ENCODE results near the gene SPOPL.
"Not testable (repeated sequence)": the region's sequence is repeated elsewhere in the genome, so short reads cannot be mapped to it uniquely, and the experiment has no call there.

Gene SPOPL

DNA sequence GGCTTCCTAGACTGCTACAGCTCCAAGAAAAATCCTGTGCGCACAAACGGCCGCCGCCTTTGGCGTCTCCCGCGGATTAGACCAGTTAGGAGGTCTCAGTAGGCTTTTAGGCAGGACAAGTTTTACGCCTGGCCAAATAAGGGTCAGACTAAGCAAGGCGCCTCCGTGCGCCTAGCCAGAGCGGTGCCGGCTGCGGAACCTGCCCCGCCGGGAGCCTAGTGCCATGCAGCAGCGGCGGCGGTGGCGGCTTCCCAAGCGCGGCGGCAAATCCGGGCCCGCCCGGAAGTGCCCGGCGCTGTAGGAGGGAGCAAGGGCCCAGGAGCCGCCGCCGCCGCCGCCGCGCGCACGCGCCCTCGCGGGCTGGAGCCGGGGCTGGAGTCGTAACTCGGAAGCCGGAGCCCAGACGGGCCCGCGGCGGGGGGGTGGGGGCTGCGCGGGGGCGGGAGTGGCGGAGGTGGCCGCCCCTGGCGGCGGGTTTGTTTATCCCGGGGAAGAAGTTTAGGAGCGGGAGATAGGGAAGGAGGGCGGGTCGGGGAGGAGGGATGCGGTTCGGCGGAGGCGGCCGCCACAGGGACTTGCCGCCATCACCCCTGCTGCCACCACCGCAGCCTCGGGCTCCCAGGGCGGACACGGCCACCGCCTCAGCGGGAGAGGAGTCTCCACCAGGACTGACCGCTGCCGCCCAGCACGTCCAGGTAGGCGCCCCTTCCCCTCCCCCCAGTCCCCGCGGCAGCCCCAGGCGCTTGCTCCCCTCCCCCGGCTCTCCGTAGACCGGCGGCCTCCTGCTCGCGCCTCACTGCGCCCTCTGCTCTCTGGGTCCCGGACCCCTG is at the start of gene SPOPL:
SPOPL (plus strand) TSS at position 346 of the 830 bp plus-strand sequence. CDS start 48,447 bp downstream, outside the sequence.
- peak; percentile 86 for DNase-seq

DNA sequence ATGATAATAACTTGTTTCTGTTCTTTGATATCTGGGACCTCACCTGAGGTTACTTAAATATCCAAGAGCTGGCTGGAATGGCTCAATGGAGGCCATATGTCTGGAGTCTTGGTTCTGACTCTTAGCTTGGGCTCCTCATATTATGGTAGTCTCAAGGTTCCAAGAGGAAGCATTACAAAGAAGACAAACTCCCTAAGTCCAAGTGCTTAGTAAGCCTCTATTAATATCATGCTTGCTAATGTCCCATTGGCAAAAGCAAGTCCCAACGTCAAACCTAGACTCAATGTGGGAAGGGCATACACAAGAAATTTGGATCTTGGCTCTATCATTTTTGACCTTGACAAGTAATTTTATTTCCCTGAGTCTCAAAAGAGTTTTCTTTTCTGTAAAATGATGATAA is 49.2 kb upstream of the SPOPL start:
- no peak for DNase-seq

DNA sequence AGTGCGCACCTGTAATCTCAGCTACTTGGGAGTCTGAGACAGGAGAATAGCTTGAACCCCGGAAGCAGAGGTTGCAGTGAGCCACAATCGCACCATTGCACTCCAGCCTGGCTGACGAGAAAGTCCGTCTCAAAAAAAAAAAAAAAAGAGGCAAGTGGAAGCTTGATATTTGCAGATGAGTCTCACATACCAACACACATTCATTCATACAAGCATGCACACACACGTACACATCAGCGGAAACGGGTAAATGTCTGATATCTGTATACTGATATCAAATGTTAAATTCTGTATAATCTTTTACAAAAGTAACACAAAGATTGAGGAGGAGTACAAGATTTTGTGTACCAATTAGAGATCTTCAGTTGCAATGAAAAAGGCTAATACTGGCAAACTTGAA is 47.8 kb upstream of the SPOPL start:
- DNase-seq, result no peak

GRCh38 chr2:138454761-138455160 is 46.8 kb upstream of the SPOPL start:
- no peak for DNase-seq

DNA sequence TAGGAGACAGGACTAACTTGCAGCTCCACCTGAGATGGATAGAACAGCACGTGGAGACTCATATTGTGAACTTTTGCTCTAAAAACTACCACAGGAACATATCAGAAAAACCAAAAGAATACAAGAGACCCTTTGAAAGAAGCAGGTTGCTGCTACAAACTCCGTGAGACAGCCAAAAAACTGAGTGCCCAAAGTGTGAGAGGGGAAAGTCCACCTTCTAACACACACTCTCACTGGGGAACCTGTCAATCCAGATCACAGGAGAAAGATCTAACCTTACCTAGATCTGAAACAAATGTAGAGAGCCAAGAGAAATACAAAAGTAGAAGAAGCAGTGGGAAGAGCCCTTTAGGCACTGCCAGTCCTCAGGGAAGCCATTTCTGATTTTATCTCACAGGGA is 46.3 kb upstream of the SPOPL start:
- DNase-seq, result no peak

GRCh38 chr2:138455691-138456090 is 45.9 kb upstream of the SPOPL start:
- DNase-seq, result no peak

GRCh38 chr2:138462689-138463088 is 38.9 kb upstream of the SPOPL start:
- not testable (repeated sequence) for DNase-seq

GRCh38 chr2:138468617-138469016 is 33.0 kb upstream of the SPOPL start:
- DNase-seq, result no peak

DNA sequence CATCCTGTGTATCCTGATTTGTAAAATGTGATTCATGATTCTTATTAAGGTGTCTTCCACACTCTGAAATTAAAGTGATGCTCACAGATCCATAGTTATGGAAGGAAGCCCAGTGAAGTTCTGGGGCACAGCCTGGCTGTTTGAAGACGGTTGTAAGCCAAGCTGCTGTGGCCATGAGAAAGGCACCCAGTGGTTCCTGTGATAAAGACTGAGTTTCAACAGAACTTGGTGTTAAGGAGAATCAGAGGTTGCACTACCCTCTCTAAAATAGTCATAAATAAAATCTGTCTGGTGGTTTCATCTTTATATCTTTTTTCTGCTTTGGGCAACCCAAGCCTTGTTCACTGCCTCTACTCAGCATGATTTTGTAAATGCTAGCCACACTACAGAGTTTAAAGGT is 32.2 kb upstream of the SPOPL start:
- DNase-seq, result no peak

GRCh38 chr2:138470941-138471340 is 30.6 kb upstream of the SPOPL start:
- DNase-seq, result no peak

DNA sequence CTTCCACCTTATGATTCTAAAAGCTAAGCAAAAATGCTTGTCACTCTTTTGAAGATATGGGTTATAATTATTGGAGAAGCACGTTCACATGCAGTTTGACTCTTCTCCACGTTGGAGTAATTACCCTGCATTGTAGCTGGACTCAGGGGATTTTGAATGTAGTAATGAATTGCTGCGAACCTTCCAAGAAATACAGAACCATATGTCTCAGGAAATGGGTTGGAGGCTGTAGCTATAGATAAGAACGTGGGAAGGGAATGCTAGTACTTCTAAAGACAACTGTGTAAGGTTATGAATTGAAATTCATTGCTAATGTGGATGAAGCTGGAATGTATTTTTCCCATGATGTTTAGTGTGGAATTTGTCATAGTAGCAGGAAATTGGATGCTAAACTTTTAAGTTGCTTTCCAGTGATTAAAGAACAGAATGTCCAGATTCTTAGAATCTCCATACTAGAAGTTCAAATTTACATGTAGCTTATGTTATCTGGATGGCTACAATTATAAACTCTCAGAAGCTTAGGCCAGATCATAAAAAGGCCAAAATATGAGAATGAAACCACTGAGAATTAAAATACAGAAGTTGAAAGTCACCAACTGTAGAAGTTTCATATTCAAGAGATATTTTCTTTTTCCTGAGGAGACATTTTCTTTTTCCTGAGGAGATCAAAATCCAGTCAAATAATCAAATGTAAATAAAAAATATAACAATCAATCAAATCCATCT is 27.3 kb upstream of the SPOPL start:
- DNase-seq, result peak; percentile 54

GRCh38 chr2:138475277-138475776 is 26.2 kb upstream of the SPOPL start:
- DNase-seq, result no peak

DNA sequence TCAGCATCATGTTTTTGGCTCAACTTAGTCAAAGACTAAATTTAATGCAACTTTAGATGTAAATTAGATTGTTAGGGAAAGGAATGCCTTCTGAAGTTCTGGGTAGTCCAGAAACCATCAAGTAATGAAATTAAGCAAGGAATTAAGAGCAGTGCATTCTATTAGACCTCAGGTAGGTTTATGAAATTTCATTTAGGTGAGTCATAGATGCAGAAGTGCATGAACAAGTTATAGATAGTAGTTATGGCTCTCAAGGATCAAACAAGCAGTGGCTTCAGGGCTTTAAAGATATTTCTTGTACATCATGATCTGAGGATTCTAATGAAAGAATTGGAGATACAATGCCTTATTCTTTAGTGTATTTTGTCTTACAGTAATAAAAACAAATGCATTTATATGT is 25.4 kb upstream of the SPOPL start:
- no peak for DNase-seq

DNA sequence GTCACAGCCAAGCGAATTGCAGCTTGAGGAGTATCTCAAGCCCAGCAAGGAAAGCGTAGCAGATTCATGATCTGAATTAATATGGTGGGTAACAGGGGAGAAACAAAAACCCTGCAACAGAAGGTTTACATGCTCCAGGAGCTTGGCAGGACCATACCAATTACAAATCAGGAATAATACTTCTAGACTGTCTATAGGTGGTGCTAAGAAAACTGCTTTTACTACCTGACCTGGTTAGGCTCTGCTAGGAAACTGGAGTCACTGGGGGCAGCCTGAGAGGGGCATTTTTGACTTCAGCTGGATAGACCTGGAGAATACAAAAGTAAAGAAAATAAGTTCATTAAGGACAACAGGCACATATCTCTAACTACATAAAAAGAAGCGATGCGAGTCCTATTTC is 24.6 kb upstream of the SPOPL start:
- no peak for DNase-seq

GRCh38 chr2:138482796-138483195 is 18.8 kb upstream of the SPOPL start:
- not testable (repeated sequence) for DNase-seq

- no peak for DNase-seq
Observed at GRCh38 chr2:138485019-138485418, 16.6 kb upstream of the SPOPL start.

- no peak for DNase-seq
Observed at GRCh38 chr2:138486363-138487198, 15.0 kb upstream of the SPOPL start.

GRCh38 chr2:138490673-138491494 is 10.7 kb upstream of the SPOPL start:
- no peak for DNase-seq

- DNase-seq, result no peak
Observed at GRCh38 chr2:138491495-138491862, 10.1 kb upstream of the SPOPL start.

DNA sequence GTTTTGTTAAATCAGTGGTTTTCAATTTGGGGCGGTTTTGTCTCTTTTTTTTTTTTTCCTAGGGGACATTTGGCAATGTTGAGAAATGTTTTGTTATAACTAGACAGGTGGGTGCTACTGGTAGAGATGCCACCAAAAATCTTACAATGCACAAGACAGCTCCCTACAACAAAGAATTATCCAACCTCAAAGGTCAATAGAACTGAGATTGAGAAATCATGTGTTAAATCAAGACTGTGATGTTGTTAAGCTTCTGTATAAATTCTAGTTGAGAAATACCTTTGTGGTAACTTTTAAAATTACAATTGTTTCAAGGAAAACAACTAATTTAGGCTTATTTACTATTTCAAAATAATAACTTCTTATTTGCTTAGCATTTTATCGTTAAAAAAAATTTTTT is 9.4 kb upstream of the SPOPL start:
- no peak for DNase-seq

GRCh38 chr2:138493334-138493733 is 8.2 kb upstream of the SPOPL start:
- no peak for DNase-seq

GRCh38 chr2:138494265-138494966 is 7.2 kb upstream of the SPOPL start:
- DNase-seq, result no peak

Measured in DMS 273 treated with DMSO at 0.1 percent for 48 hours (cell line).